Hepatocyte (in vitro differentiated cells): ENCODE results near the gene MRPL39.

Experiments
- EZH2 ChIP-seq: fragments of 200-600 bp; sonication (generic); IDR thresholded peaks from 2 replicates; pipeline ENCODE4 v1.6.1; 2016; ENCODE audit warnings: antibody characterized with exemption, mild to moderate bottlenecking, borderline replicate concordance
- EZH2phosphoT487 ChIP-seq: fragments of 200-600 bp; sonication (generic); IDR thresholded peaks from one replicate; pipeline ENCODE4 v1.6.1; 2018; ENCODE audit warnings: antibody characterized with exemption, mild to moderate bottlenecking, low read depth, moderate library complexity; ENCODE audit not compliant: unreplicated experiment, severe bottlenecking
- TF ChIP-seq, protein P1 (sequence below): fragments of 200-600 bp; sonication (generic); IDR thresholded peaks from 2 replicates; pipeline ENCODE4 v1.5.1; 2016; ENCODE audit warnings: antibody characterized with exemption, mild to moderate bottlenecking; ENCODE audit not compliant: poor library complexity

GRCh38 chr21:25586326-25586725, 21.0 kb downstream of the MRPL39 start:
- no peak for TF ChIP-seq EZH2
- TF ChIP-seq, protein P1, sequence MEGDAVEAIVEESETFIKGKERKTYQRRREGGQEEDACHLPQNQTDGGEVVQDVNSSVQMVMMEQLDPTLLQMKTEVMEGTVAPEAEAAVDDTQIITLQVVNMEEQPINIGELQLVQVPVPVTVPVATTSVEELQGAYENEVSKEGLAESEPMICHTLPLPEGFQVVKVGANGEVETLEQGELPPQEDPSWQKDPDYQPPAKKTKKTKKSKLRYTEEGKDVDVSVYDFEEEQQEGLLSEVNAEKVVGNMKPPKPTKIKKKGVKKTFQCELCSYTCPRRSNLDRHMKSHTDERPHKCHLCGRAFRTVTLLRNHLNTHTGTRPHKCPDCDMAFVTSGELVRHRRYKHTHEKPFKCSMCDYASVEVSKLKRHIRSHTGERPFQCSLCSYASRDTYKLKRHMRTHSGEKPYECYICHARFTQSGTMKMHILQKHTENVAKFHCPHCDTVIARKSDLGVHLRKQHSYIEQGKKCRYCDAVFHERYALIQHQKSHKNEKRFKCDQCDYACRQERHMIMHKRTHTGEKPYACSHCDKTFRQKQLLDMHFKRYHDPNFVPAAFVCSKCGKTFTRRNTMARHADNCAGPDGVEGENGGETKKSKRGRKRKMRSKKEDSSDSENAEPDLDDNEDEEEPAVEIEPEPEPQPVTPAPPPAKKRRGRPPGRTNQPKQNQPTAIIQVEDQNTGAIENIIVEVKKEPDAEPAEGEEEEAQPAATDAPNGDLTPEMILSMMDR: no peak
- TF ChIP-seq EZH2phosphoT487: no peak
